ENCODE data around the gene BTD.

GRCh38 chr3:15681668-15682067 is 80.1 kb downstream of the BTD start:
- no peak for TF ChIP-seq CTCF (IDR thresholded peaks at IDR 0.05; ENCODE audit: low read length)
- no peak for TF ChIP-seq EZH2 (IDR thresholded peaks at IDR 0.05; ENCODE audit: borderline replicate concordance, low read length)

Measured in OCI-LY1 (cell line).